Stimulated activated memory B cell treated with anti-CD40 and anti-IgM and Interleukin-4, amounts not matched to agents 10 μg/mL and 1 μg/mL and 100 μg/mL, for 72 hours (primary cell): Measurements from ENCODE around the gene RAET1E.
"Not testable (repeated sequence)": the region's sequence is repeated elsewhere in the genome, so short reads cannot be mapped to it uniquely, and the experiment has no call there.

Experiments
- ATAC-seq: fragments of 150-1000 bp; cut with Tn5 transposase; 2 replicates; pipeline ENCODE4 v1.10.0; 2021
- H3K27ac Mint-ChIP-seq: one replicate; pipeline ENCODE4 v1.8.0; 2022; ENCODE audit warnings: mild to moderate bottlenecking, mixed read lengths
- H3K27me3 Mint-ChIP-seq: one replicate; pipeline ENCODE4 v1.8.0; 2022; ENCODE audit warnings: mixed read lengths
- H3K36me3 Mint-ChIP-seq: one replicate; pipeline ENCODE4 v1.8.0; 2022; ENCODE audit warnings: mixed read lengths
- H3K4me1 Mint-ChIP-seq: one replicate; pipeline ENCODE4 v1.8.0; 2022; ENCODE audit warnings: mixed read lengths
- H3K4me3 Mint-ChIP-seq: one replicate; pipeline ENCODE4 v1.8.0; 2022; ENCODE audit warnings: mild to moderate bottlenecking, moderate library complexity, mixed read lengths
- H3K9me3 Mint-ChIP-seq: one replicate; pipeline ENCODE4 v1.8.0; 2022; ENCODE audit warnings: mixed read lengths

The RAET1E gene

GRCh38 chr6:149855040-149855654, 42.8 kb downstream of the RAET1E start:
- Mint-ChIP-seq H3K4me3 (no peak overlapping the region), H3K27ac (no peak overlapping the region), H3K9me3 (no peaks in the 10 kb centered on the region), H3K4me1 (peaks cover 32% of the 10 kb centered on the region), H3K36me3 (no peaks in the 10 kb centered on the region), H3K27me3 (no peaks in the 10 kb centered on the region)
- ATAC-seq, result no peak

GRCh38 chr6:149854532-149854931, 43.4 kb downstream of the RAET1E start:
- no peak overlapping the region for H3K27ac Mint-ChIP-seq
- H3K4me3 Mint-ChIP-seq, result no peak overlapping the region
- no peaks in the 10 kb centered on the region for H3K36me3 Mint-ChIP-seq
- ATAC-seq, result no peak
- H3K4me1 Mint-ChIP-seq, result peaks cover 32% of the 10 kb centered on the region
- no peaks in the 10 kb centered on the region for H3K27me3 Mint-ChIP-seq
- no peaks in the 10 kb centered on the region for H3K9me3 Mint-ChIP-seq

DNA sequence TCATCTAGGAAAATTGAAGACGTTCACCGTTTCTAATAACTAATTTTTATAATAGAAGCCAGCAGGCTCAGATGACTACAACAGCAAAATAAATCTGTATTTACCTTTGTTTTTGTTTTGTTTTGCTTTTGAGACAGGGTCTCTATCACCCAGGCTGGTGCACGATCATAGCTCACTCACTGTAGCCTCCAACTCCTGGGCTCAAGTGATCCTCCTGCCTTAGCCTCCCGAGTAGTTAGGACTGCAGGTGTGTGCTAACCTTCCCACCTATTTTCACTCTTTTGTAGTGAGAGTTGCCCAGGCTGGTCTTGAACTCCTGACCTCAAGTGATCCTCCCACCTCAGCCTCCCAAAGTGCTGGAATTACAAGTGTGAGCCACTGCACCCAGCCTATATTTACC, 43.9 kb downstream of the RAET1E start:
- not testable (repeated sequence) for ATAC-seq, H3K36me3 Mint-ChIP-seq, H3K27ac Mint-ChIP-seq, H3K4me3 Mint-ChIP-seq, H3K27me3 Mint-ChIP-seq, H3K9me3 Mint-ChIP-seq
- peaks cover 32% of the 10 kb centered on the region for H3K4me1 Mint-ChIP-seq

- Mint-ChIP-seq H3K4me3 (no peak overlapping the region), H3K27ac (no peak overlapping the region), H3K4me1 (peaks cover 32% of the 10 kb centered on the region), H3K36me3 (no peaks in the 10 kb centered on the region), H3K9me3 (no peaks in the 10 kb centered on the region), H3K27me3 (no peaks in the 10 kb centered on the region)
- ATAC-seq, result no peak
These were observed 45.0 kb downstream of the RAET1E start for GRCh38 chr6:149852881-149853280.

DNA sequence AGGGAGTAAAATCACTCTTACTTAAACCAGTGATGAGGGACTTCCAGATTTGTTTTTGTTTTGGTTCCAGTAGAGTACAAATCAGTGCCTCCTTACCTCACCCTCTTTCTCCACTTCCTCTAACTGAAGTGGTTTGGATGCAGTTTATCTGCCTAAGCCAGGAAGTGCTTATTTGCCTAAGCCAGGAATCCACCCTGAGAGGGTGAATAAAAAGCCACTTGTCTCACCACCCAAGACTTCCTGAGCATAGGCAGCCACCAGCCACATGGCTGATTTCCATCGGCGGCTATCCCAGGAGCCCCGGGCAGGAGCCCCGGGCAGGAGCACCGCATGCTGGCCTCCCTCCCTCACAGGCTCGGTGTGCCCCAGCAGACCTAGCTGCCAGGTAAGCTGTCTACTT, 45.7 kb downstream of the RAET1E start:
- Mint-ChIP-seq H3K27ac (peak overlapping the region; percentile 4), H3K9me3 (no peaks in the 10 kb centered on the region), H3K4me3 (no peak overlapping the region), H3K4me1 (peaks cover 32% of the 10 kb centered on the region), H3K27me3 (no peaks in the 10 kb centered on the region), H3K36me3 (no peaks in the 10 kb centered on the region)
- peak; percentile 90 for ATAC-seq

DNA sequence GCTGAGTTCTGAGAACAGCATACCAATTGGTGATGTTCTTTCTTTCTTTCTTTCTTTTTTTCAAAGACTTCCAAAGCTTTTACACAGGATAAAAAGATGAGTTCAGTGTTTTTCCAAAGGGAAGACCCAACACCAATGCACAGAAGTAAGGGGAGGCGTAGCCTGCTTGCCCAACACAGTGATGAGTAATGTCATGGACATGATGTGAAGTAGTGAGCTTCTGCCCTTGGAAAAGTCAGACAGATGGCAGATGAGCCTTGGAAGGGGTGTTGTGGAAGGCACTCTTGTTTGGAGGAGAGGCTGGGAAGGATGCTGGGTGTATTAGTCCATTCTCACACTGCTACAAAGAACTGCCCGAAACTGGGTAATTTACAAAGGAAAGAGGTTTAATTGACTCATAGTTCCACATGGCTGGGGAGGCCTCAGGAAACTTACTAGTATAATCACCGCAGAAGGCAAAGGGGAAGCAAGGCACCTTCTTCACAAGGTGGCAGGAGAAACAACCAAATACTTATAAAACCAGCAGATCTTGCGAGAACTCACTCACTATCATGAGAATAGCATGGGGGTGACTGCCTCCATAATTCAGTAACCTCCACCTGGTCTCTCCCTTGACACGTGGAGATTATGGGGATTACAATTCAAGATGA, 46.3 kb downstream of the RAET1E start:
- ATAC-seq, result no peak

DNA sequence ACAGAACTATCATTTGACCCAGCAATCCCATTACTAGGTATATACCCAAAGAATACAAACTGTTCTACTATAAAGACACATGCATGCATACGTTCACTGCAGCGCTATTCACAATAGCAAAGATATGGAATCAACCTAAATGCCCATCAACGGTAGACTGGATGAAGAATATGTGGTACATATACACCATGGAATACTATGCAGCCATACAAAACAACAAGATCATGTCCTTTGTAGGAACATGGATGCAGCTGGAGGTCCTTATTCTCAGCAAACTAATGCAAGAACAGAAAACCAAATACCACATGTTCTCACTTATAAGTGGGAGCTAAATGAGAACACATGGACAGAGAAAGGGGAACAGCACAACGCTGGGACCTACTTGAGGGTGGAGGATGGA, 49.6 kb downstream of the RAET1E start:
- not testable (repeated sequence) for ATAC-seq

More for the DNA sequence above, 46.3 kb downstream of the RAET1E start:
- H3K27me3 Mint-ChIP-seq, result no peaks in the 10 kb centered on the region
- no peaks in the 10 kb centered on the region for H3K36me3 Mint-ChIP-seq
- H3K27ac Mint-ChIP-seq, result peak overlapping the region; percentile 4
- H3K4me3 Mint-ChIP-seq, result no peak overlapping the region
- H3K4me1 Mint-ChIP-seq, result peaks cover 32% of the 10 kb centered on the region
- H3K9me3 Mint-ChIP-seq, result no peaks in the 10 kb centered on the region

More for the DNA sequence above, 49.6 kb downstream of the RAET1E start:
- not testable (repeated sequence) for H3K36me3 Mint-ChIP-seq, H3K27ac Mint-ChIP-seq, H3K4me3 Mint-ChIP-seq, H3K9me3 Mint-ChIP-seq, H3K27me3 Mint-ChIP-seq
- H3K4me1 Mint-ChIP-seq, result peaks cover 24% of the 10 kb centered on the region
